Left ventricle myocardium inferior (tissue), 1 donor: ENCODE measurements around the gene HSD11B1L. TPM values are rescaled to one million over a fixed set of nuclear protein-coding genes. Genes with fewer than 3 reads are reported as not detected.
A peak's percentile ranks its signal among the peaks of the same experiment; 100 is the strongest.
"Not testable (repeated sequence)": the region's sequence is repeated elsewhere in the genome, so short reads cannot be mapped to it uniquely, and the experiment has no call there.

ENCODE experiments used
- DNase-seq: peaks from one replicate; pipeline ENCODE4 v3.0.0-alpha.2; 2020
- H3K27ac ChIP-seq: fragments of 200-600 bp; replicated peaks from 2 replicates; pipeline ENCODE4 v1.8.0; 2021
- H3K27me3 ChIP-seq: fragments of 200-600 bp; 2 replicates; pipeline ENCODE4 v1.8.0; 2021; ENCODE audit warnings: low read depth
- H3K36me3 ChIP-seq: fragments of 200-600 bp; 2 replicates; pipeline ENCODE4 v1.8.0; 2021
- H3K4me1 ChIP-seq: fragments of 200-600 bp; 2 replicates; pipeline ENCODE4 v1.8.0; 2021
- H3K4me3 ChIP-seq: fragments of 200-600 bp; 2 replicates; pipeline ENCODE4 v1.8.0; 2021; ENCODE audit warnings: mild to moderate bottlenecking, moderate library complexity
- H3K9me3 ChIP-seq: fragments of 200-600 bp; replicated peaks from 2 replicates; pipeline ENCODE4 v1.8.0; 2021
- intact Hi-C: fragments of 100-400 bp; cut with micrococcal nuclease; formaldehyde crosslinking; loops from one replicate; pipeline ENCODE4 v1.11.0; 2022
- total RNA-seq: library from RNA; stranded (reverse); fragmentation: NEBNext Ultra II Directional; extraction: Animal tissue kit (Norgen Biotek cat#: 25700); gene quantifications from one replicate; pipeline ENCODE4 v1.2.1, GENCODE V29; 2021
- TF ChIP-seq, protein P1 (sequence below): fragments of 200-600 bp; IDR thresholded peaks from 2 replicates; pipeline ENCODE4 v1.8.0; 2021; ENCODE audit warnings: antibody characterized with exemption, mild to moderate bottlenecking, borderline replicate concordance
- donor health status: DM: no; HTN: yes; CAD: no; lungs with severe emphysema.

Gene HSD11B1L
- total RNA-seq, 1 donor from 2014 or later, result 4.5 TPM

DNA sequence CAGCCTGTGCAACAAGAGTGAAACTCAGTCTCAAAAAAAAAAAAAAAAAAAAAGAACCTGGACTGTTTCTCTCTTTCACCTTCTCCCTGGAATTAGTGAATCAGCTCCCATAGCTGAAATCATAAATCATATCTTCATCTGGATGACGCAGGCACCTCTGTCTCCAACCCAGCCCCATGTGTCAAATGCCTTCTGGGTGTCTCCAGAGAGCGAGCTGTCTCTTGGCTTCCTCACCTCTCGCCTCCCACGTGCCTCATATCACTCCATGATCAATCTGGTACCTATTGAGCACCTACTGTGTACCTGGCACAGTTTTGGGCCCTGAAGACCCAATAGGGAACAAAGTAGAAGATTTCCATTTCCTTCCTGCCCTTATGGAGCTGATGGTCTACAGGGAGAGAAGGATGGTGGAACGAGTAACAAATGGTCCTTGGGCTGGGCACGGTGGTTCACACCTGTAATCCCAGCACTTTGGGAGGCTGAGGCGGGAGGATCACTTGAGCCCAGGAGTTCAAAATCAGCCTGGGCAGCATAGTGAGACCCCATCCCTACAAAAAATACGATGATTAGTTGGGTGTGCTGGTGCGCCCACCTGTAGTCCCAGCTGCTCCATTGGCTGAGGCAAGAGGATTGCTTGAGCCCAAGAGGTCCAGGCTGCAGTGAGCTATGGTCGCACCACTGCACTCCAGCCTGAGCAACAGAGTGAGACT is 2.5 kb downstream of the HSD11B1L start:
- H3K9me3 ChIP-seq, result no peaks in the 10 kb centered on the region
- no peak overlapping the region for H3K27ac ChIP-seq
- TF ChIP-seq, protein P1, sequence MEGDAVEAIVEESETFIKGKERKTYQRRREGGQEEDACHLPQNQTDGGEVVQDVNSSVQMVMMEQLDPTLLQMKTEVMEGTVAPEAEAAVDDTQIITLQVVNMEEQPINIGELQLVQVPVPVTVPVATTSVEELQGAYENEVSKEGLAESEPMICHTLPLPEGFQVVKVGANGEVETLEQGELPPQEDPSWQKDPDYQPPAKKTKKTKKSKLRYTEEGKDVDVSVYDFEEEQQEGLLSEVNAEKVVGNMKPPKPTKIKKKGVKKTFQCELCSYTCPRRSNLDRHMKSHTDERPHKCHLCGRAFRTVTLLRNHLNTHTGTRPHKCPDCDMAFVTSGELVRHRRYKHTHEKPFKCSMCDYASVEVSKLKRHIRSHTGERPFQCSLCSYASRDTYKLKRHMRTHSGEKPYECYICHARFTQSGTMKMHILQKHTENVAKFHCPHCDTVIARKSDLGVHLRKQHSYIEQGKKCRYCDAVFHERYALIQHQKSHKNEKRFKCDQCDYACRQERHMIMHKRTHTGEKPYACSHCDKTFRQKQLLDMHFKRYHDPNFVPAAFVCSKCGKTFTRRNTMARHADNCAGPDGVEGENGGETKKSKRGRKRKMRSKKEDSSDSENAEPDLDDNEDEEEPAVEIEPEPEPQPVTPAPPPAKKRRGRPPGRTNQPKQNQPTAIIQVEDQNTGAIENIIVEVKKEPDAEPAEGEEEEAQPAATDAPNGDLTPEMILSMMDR, result no peak
- peaks cover 1% of the 10 kb centered on the region for H3K36me3 ChIP-seq
- no peaks in the 10 kb centered on the region for H3K27me3 ChIP-seq
- H3K4me3 ChIP-seq, result no peak overlapping the region
- no peak for DNase-seq
- intact Hi-C loops, result no loop called here
- peaks cover 44% of the 10 kb centered on the region for H3K4me1 ChIP-seq

DNA sequence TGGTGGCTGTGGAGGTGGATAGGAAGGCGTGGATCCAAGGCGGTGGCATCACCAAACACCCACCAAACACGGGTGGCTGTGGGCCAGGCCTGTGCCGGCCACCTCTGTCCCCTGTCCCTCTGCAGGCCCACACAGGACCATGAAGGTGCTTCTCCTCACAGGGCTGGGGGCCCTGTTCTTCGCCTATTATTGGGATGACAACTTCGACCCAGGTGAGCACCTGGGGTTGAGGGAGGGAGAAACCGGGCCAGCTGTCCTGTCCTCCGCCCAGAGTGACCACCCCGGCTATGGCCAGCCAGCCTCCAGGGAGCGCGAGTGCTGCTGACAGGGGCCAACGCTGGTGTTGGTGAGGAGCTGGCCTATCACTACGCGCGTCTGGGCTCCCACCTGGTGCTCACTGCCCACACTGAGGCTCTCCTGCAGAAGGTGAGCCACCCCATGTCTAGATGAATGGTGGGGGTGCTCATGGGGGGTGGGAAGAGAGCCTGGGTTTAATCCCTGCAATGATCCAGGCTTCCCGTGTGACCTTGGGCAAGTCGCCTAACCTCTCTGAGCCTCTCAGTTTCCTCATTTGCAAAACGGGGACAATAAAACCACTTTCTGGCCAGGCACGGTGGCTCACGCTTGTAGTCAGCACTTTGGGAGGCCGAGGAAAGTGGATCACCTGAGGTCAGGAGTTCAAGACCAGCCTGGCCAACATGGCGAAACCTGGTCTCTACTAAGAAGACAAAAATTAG is 4.0 kb downstream of the HSD11B1L start:
- TF ChIP-seq, protein P1, result no peak
- intact Hi-C loops, result no loop called here
- Histone ChIP-seq H3K27me3 (no peaks in the 10 kb centered on the region), H3K36me3 (no peaks in the 10 kb centered on the region), H3K27ac (no peak overlapping the region), H3K4me3 (no peak overlapping the region), H3K4me1 (peaks cover 33% of the 10 kb centered on the region), H3K9me3 (no peaks in the 10 kb centered on the region)
- no peak for DNase-seq

DNA sequence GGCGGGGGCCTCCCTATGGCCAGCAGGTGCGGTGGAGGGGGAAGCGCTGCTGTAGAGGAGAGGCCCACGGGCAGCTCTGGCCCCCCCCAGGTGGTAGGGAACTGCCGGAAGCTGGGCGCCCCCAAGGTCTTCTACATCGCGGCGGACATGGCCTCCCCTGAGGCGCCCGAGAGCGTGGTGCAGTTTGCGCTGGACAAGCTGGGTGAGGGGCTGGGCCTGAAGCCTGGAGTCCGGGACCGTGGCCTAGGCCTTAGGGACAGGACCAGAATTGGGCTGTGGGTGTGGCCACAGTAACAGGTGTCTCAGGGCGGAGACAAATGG is 5.5 kb downstream of the HSD11B1L start:
- Histone ChIP-seq H3K4me1 (peaks cover 33% of the 10 kb centered on the region), H3K36me3 (no peaks in the 10 kb centered on the region), H3K4me3 (peak overlapping the region; percentile 77), H3K27me3 (no peaks in the 10 kb centered on the region), H3K9me3 (no peaks in the 10 kb centered on the region), H3K27ac (peak overlapping the region; percentile 89)
- intact Hi-C loops, result no loop called here
- TF ChIP-seq, protein P1, result no peak
- no peak for DNase-seq

DNA sequence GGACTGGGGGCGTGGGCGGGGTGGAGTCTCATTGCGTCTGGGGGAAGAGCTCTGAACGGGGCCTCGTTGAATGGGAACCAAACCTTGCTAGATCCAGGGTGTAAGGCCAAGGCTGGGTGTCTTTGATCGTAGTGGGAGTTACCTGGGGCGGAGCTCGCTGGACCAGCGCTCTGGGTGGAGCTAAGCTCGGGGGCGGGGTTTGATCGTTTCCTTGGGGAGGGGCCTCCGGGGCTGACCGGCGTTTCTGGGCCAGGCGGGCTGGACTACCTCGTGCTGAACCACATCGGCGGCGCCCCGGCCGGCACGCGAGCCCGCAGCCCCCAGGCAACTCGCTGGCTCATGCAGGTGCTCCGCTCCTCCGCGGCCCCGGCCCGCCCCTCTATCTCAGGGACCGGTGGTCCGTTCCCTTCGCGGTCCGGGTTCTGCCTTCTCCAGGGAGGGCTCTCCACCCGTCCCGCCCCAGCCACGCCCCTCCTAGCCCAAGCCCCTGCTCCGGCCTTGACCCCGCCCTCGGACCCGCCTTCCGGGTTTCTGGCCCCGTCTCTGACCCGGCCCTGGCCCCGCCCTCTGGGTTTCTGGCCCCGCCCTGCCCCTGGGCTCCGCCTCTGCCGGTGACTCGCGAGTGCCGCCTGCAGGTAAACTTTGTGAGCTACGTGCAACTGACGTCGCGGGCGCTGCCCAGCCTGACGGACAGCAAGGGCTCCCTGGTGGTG is 6.0 kb downstream of the HSD11B1L start:
- intact Hi-C loops, result no loop called here
- Histone ChIP-seq H3K36me3 (peaks cover 4% of the 10 kb centered on the region), H3K27ac (peak overlapping the region; percentile 89), H3K9me3 (no peaks in the 10 kb centered on the region), H3K4me1 (peaks cover 37% of the 10 kb centered on the region), H3K4me3 (peak overlapping the region; percentile 77), H3K27me3 (no peaks in the 10 kb centered on the region)
- TF ChIP-seq, protein P1, result peak; percentile 84
- peak; percentile 98 for DNase-seq

DNA sequence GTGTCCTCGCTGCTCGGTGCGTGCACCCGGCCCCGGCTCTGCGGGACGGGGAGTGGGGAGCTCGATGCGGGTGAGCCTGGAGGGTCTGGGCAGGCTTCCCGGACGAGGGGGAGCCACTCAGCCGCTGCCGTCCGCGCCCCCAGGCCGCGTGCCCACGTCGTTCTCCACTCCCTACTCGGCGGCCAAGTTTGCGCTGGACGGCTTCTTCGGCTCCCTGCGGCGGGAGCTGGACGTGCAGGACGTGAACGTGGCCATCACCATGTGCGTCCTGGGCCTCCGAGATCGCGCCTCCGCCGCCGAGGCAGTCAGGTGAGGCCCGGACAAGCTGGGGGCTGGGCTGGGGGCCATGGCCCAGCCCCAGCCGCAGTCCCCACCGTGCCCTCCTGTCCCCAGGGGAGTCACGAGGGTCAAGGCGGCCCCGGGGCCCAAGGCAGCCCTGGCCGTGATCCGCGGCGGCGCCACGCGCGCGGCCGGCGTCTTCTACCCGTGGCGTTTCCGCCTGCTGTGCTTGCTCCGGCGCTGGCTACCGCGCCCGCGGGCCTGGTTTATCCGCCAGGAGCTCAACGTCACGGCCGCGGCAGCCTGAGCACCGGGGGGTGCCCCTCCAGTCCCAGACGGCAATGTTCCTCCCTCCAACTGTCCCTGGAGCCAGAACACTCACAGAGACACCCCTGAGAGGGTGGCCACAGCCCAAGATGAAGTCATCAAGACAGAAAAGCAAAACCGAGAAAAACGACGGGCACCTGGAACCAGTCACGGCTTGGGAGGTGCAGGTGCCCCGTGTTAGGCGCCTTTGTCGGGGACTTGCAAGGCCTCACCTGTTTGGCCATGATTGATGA is 6.8 kb downstream of the HSD11B1L start:
- intact Hi-C loops, result no loop called here
- Histone ChIP-seq H3K4me3 (peak overlapping the region; percentile 77), H3K4me1 (peaks cover 45% of the 10 kb centered on the region), H3K27me3 (no peaks in the 10 kb centered on the region), H3K9me3 (no peaks in the 10 kb centered on the region), H3K36me3 (peaks cover 12% of the 10 kb centered on the region), H3K27ac (peak overlapping the region; percentile 89)
- TF ChIP-seq, protein P1, result peak; percentile 25
- DNase-seq, result no peak

DNA sequence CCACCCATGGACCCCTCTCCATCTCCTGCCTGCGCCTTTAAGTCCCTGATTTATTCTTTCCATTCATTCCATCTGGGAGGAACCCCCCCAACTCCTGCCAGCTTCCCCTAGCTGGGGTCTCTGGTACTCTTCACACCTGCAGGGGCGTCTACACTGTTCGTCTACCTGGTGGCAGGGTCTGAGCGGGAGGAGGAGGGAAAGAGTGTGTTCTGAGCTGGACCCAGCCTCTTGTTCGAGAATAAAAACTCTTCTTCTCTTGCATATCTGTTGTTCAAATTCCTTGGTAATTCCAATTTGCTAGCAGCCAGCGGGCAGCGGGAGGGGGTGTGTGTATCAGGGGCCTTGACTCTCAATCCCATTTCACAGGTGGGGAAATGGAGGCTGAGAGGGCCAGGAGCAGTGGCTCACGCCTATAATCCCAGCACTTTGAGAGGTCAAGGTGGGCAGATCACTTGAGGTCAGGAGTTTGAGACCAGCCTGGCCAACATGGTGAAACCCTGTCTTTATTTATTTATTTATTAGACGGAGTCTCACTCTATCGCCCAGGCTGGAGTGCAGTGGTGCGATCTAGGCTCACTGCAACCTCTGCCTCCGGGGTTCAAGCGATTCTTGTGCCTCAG is 7.5 kb downstream of the HSD11B1L start:
- intact Hi-C loops, DNase-seq, H3K9me3 ChIP-seq, H3K4me3 ChIP-seq, H3K27me3 ChIP-seq, H3K27ac ChIP-seq: not testable (repeated sequence)
- Histone ChIP-seq H3K36me3 (peaks cover 20% of the 10 kb centered on the region), H3K4me1 (peaks cover 53% of the 10 kb centered on the region)
